Activated CD8-positive, alpha-beta memory T cell treated with anti-CD3 and anti-CD28 coated beads for 36 hours (primary cell): Measurements from ENCODE around the gene MRPL21. TPM values are rescaled to one million over a fixed set of nuclear protein-coding genes. Genes with fewer than 3 reads are reported as not detected.

Experiments used
- CTCF ChIA-PET: fragments of 350-600 bp; sonication (Branson Sonifier 250); formaldehyde crosslinking; loops from one replicate; lab custom pipeline; 2021; ENCODE audit warnings: antibody characterized with exemption; lab: Charles Lee
- POLR2A ChIA-PET: fragments of 350-600 bp; sonication (Branson Sonifier 250); formaldehyde crosslinking; loops from one replicate; lab custom pipeline; 2021; ENCODE audit warnings: antibody characterized with exemption; lab: Charles Lee
- total RNA-seq, 2 experiments: library from RNA; stranded (reverse); gene quantifications; one replicate each; pipeline ENCODE4 v1.2.3, GENCODE V29; 2021

Gene MRPL21
- total RNA-seq, 2 experiments from 2014 or later = 106 to 121 TPM

DNA sequence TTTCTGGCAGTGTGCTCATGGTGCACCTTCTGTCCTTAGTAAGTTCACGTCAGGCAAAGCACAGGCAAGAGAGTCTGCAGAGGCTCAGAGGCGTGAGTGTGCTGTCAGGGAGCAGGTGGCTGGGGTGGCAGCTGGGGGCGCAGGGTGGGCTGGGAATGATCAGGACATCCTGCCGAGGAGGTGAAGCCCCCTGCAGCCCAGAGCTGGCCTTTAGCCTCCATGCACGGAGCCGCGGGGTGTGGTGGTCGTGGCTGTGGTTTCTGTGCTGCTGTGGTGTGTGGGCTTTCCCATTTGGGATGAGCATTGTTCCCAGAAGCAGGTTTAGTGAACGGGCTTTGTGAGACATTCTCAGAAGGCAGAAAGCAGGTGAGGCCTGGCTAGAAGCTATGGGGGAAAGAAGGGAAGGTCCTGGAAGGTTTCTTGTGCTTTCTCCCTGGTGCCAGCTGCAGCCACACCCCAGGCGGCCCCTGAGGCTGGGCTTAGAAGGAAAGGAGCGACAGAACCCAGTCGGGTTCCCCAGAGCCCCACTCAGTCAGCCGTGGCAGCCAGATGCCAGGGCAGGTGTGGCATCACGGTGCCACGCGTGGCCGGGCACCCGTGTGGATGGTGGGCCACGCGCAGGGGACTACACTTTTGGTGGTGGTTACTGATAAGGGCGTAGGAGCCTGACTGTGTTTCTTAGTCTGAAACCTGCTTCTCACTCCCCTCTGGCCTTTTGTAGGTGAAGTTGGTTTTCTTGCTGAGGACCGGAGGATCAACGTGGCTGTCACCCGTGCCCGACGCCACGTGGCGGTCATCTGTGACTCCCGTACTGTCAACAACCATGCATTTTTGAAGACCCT lies 32.1 kb upstream of the MRPL21 start:
- POLR2A ChIA-PET = no interaction called here

DNA sequence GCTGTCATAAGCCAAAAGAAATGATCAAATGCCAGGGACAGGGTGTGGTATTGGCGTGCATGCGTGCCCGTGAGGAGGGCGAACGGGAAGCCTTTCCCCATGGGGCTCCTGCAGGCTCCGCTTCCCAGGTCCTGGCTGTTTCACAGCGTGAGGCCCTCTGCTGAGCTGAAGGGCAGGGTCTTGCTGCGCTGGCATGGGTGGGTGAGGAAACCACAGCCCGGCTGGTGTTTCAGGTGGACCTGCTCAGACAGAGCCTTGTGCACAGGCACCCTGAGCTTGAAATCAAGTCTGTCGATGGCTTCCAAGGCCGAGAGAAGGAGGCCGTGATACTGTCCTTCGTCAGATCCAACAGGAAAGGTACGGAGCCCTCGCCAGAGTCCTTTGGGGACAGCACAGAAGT lies 31.4 kb upstream of the MRPL21 start:
- ChIA-PET POLR2A (no interaction called here), CTCF (no interaction called here)

More for the DNA sequence above, 32.1 kb upstream of the MRPL21 start:
- CTCF ChIA-PET = no interaction called here

DNA sequence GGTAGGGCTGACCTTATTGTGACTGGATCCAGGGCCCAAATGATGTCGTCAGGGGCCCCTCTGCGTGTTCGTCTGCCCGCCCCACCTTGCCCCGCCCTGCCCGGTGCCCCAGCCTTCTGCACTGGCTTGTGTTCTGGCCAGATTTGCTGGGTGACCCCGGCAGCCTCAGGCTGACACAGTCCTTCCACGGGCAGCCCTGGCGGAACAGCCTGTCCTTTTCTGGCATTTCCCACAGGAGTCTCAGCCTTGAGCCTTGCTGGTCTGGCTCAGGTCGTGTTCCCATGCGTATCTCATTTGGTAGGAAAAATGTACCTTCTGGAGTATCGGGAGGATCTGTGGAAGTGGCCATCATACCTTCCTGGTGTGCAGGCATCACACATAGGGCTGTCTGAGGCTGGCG lies 31.0 kb upstream of the MRPL21 start:
- ChIA-PET CTCF (no interaction called here), POLR2A (no interaction called here)

DNA sequence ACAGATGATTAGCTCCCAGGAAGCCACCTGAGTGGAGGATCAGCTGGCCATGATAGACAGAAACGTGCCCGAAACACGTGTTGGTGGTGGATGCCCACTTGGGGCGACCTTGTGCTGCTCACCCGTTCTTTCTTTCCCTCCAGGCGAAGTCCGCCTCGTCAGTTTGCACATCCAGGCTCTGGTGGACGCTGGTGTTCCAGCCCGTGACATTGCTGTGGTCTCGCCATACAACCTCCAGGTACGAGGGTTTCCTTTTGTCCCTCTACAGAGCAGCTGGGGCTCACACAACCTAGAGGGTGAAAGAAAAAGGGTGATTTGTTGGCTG lies 30.7 kb upstream of the MRPL21 start:
- CTCF ChIA-PET = no interaction called here

DNA sequence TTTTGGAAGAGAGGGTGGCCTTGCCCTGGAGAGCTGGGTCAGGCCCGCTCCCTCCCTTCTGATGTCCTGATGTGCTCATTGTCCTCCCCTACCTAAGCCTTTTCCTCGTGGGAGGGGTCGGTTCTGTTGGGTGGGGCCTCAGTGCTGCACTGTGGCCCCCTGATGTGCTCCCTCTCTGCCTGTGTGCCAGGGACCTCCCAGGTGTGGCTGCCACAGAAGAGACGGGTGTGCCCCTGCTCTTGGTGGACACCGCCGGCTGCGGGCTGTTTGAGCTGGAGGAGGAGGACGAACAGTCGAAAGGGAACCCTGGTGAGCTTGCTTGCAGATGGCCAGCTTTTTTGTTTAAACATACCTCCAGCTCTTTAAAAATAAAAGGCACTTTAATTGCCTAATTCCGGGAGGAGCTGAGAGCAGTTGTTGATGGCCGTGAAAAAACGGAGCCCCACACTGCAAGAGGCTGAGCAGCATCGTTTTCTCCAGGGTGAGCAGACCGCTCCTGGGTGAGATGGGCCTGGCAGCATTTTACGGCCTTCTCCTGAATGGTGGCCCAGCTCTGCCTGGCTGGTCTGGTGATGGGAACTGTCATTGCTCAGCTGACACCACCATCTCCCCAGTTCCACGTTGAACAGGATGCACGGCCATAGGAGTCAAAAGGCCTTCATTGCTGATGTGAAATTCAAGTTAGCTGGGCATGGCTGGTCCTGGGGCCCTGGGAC lies 30.1 kb upstream of the MRPL21 start:
- CTCF ChIA-PET = no interaction called here
- POLR2A ChIA-PET = no interaction called here

More for the DNA sequence above, 30.7 kb upstream of the MRPL21 start:
- POLR2A ChIA-PET = no interaction called here

DNA sequence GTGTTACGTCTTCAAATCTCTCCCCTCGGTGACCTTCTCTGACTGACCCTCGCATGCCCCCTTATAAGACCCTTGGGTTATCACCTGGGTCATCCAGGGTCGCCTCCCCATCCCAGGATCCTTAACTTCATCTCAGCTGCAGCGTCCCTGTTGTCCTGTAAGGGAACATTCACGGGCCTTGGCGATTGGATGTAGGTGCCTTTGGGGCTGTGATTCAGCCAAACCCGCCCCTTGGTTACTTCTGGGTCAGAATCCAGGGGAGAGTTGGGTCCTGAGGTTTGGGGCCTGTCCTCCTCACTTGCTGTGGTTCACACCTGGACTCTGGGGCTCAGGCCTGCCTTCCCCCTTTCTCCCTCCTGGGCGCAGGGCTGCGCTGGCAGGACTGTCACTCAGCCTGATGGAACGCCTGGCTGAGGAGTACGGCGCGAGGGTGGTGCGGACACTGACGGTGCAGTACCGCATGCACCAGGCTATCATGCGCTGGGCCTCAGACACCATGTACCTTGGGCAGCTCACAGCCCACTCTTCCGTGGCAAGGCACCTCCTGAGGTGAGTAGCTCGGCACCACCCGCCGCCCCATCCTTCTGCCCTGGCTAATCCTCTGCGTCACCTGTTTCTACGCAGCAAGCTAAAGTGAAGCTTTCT lies 29.4 kb upstream of the MRPL21 start:
- ChIA-PET POLR2A (no interaction called here), CTCF (no interaction called here)

DNA sequence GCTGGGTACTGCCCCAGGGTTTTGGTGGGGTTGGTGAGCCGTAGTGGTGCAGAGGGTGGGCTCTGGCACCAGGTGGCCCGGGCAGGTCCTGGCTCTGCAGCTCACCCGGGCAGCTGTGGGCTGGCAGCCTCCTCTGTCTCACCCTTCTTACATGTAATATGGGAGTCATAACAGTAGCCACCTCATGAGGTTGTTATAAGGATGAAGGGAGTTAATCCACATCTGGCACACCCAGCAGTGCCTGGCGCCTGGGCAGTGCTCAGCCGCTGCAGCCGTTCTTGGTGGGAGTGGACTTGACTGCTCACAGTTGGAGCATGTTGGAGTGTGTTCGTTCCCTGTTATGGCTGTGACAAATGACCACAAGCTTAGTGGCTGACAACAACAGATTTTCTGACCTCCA lies 28.7 kb upstream of the MRPL21 start:
- ChIA-PET CTCF (no interaction called here), POLR2A (no interaction called here)

DNA sequence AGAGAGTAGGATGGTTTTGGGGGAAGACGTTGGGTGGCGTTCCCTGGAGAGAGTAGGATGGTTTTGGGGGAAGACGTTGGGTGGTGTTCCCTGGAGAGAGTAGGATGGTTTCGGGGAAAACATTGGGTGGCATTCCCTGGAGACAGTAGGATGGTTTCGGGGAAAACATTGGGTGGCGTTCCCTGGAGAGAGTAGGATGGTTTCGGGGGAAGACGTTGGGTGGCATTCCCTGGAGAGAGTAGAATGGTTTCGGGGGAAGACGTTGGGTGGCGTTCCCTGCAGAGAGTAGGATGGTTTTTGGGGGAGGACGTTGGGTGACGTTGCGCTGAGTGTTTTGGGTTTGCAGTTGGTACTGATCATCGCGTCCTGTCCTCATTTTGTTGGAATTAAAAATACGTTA lies 28.3 kb upstream of the MRPL21 start:
- ChIA-PET CTCF (no interaction called here), POLR2A (no interaction called here)

DNA sequence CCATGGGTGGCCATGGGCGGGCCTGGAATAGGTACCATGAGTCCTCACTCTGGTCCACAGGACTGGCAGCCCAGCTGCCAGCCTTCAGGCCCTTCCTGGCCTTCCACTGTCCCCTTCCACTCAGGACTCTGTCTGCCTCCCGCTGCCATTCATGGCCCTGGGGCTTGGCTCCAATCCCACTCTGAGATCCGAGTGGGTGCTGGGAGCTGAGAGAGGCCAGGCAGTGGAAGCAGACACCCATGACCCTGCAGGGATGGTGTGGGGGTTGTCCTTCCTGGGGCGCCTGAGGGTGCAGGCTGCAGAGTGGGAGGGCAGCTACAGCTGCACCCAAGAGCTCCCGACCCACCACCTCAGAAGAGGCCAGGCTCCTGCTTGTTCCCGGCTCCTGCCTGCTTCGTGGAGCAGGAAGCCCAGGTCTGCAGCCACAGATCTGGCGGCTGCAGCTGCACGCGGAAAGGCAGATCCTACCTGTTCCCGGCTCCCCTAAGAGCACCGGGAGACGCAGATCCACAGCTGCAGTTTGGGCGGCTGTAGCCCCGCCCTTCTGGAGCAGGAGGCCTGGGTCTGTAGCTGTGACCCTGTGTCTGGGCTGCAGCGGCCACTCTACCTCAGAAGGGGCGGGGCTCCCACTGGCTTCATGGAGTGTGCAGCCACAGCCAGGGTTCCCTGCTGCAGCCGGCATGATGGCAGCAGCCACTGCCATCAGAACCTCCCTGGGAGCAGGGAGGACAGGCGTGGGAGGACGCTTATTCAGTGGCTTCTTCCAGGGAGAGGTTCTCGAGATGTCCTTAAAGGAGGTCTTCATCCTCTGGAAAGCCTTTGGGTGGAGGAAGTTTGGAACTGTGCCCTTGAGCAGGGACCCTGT lies 27.6 kb upstream of the MRPL21 start:
- ChIA-PET CTCF (no interaction called here), POLR2A (no interaction called here)

DNA sequence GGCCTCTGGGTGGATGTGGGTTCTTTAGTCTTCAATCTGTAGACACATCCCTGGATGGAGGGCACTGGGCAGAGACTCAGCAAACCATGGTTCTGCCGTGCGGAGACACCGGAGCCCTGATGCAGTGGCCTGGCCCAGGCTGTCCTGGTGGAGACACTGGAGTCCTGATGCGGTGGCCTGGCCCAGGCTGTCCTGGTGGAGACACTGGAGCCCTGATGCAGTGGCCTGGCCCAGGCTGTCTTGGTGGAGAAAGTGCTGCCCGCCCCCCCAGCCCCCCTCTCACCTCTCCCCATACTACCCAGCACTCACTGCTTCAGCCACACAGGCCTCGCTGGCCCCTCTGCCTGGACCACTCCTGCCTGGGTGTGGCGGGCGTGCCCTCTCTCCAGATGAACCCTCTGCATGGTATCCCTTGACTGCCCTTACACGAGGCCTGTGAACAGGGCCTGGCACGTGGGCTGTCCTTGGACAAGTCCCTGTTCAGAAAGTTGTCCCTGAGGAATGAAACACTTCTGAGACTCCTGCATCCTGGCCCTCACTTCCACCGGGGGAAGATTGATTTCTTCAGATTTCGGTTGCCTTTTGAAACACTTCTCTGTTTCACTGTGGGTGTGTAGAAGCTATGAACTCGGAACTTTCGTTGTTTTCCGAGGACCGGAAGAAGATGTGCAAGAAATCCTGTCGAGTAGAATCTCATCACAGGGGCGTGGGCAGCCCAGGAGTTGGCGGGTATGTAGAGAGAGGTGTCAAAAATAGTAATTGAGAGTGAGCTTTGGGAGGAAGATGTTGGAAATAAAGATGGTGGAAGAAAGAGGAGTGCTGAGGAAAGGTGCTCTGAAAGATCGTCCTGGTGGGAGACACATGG lies 26.3 kb upstream of the MRPL21 start:
- CTCF ChIA-PET = no interaction called here
- POLR2A ChIA-PET = no interaction called here

DNA sequence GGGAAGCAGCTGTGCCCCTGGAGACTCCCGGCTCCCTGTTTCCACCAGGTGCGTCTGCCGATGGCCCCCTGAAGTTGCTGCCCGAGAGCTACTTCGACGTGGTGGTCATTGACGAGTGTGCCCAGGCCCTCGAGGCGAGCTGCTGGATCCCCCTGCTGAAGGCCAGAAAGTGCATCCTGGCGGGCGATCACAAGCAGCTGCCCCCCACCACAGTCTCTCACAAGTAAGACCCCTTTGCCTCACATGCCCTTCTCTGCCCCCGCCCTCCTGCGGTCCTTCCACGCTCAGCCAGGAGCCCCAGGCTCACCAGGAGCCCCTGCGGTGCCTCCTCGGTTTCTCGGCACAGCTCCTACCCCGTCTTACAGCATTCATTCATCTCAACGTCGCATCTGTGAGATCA lies 25.5 kb upstream of the MRPL21 start:
- CTCF ChIA-PET = no interaction called here
- POLR2A ChIA-PET = no interaction called here

DNA sequence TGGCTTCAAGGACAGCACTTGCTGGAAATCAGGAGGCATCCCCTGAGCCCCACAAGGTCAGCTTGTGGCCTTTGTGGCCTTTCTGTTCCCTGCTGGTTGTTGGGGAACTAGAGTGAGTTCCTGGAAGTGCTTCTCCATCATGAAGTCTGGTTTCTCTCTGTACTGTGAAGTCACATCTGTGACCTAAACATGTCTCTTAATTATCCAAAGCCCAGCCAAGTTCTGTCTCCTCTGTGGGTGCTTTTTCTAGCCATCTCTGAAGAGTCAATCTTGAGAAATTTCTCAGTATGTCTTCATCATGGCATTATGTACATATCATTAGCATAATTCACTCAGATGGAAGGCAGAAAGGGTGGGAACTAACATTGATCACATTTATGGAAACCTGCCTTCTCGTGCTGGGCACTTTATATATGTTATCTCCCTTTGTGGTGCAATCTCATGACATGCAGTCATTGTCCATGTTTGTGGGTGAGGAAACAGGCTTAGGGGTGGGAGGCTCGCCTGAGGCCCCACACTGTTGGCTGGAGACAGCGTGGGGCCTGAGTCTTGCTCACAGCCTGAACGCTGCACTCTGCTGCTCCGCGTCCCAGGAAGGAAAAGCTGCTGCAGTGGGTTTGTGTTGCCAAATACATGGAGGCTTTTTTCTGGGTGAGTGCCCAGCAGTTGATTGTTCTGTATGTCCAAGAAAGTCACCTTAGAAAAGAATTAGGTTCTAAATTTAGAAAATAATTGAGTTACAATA lies 24.7 kb upstream of the MRPL21 start:
- POLR2A ChIA-PET = no interaction called here

DNA sequence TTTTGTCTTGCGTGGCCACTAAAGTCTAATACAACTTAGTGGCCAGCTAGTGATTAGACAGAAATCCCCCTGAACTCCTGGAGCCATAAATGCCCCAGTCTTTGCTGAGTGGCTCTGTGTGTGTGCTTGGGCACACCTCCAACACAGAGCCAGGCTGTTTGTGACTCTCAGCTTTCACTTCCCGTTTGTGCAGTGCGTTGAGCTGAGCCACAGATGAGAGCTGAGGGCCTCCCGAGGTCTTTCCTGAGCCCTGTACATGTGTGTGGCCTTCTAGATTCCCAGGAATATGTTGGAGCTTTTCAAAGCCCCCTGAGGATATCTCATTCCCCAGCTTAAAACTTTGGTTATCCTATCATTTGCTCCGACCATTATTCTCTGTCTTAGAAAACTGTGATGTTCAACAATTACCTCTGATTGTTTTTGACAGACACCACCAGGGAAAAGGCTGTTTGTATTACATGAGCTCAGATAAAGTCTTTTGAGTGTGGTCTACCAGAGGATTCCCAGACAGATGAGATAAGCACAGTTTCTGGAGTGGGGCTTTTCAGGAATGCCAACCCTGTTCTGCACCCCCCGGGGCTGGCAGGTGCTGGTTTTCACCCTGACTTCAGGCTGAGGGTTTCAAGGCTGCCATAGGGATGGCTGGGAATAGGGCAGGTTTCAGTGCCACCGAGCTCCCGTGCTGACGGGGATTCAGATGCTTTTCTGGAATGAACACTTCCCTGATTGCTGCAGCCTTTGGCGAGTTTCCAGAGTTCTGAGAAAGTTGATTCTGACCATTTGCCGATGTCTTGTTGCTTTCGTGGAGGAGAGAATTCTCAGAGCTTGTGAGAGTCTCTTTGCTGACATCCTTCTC lies 23.9 kb upstream of the MRPL21 start:
- CTCF ChIA-PET = no interaction called here

More for the DNA sequence above, 24.7 kb upstream of the MRPL21 start:
- CTCF ChIA-PET = no interaction called here

DNA sequence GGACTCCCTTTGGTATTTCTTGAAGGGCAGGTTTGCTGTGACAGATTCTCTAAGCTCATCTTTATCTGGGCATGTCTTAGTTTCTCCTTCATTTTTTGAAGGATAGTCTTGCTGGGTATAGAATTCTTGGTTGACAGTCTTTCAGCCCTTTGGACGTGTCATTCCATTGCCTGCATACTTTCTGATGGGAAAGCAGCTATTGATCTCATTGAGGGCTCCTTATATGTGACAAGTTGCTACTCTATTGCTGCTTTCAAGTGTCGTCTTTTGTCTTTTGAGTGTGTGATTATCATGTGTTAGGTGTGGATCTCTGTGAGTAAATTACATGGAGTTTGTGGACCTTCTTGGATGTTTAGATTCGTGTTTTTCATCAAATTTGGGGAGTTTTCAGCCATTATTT lies 22.0 kb upstream of the MRPL21 start:
- POLR2A ChIA-PET = no interaction called here
- CTCF ChIA-PET = interaction anchor here (0.7 kb wide), 1 partner anchor 183 kb away, joined by 6 read pairs; no protein-coding TSS in a partner anchor

More for the DNA sequence above, 23.9 kb upstream of the MRPL21 start:
- POLR2A ChIA-PET = no interaction called here

DNA sequence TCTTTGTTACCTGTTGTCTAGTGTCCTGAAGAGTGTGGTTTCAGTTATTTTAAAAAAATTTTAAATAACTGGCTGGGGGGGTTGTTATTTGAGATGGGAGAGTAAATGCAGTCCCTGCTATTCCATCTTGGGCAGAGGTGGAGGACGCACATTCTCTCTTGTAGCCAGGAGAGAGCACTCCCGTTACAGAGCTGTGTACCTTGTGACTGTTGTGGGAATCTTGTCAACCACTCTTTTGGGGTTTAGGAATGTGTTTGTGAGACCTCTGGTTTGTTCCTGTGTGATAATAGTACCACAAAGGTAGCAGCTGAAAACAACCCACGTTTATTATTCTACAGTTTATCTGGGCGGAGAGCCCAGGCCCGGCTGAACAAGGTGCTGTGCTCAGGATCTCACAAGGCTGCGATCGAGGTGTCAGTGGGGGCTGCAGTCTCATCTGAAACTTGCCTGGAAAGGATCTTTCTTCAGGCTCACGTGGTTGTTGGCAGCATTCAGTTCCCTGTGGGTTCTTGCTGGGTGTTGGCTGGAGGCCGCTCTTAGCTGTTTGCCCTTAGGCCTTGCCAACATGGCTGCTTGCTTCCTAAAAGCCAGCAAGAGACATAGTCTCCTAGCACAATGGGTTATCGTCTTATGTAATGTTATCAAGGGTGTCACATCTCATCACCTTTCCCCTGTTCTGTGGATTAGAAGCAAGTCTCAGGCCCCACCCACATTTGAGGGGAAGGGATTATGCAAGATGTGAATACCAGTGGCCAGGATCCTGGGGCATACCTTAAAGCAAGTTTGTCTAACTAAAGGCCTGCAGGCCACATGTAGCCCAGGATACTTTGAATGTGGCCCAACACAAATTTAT lies 20.7 kb upstream of the MRPL21 start:
- POLR2A ChIA-PET = no interaction called here
- CTCF ChIA-PET = no interaction called here

DNA sequence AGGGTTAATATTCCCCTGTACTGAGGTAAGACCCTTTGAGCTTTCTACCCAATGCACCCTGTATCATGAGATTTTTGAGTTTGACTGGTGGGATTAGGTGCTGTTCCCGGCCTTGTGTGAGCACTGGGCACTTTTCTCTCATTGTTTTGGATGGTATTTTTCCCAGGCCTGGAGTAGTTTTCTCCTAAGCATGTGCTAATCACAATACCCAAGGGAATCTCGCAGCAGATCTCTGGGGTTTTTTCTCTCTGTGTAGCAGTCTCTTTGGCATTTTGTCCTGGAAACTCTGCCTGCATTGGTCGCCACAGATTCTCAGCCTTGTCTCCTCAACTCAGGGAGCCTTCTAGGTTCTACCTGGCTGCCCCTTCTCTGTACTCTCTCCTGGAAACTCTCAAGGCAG lies 20.0 kb upstream of the MRPL21 start:
- ChIA-PET CTCF (no interaction called here), POLR2A (no interaction called here)
